GM06990 (cell line): ENCODE results near the gene ZFR.

Source experiments
- DNase-seq: peaks from one replicate; pipeline ENCODE4 v3.0.0-alpha.2; 2011; ENCODE audit not compliant: insufficient read length; ENCODE audit errors: extremely low read depth
- H3K27me3 ChIP-seq: replicated peaks from 2 replicates; pipeline ENCODE4 v1.6.0; 2011; ENCODE audit warnings: low read length; ENCODE audit not compliant: control insufficient read depth, insufficient read depth
- H3K36me3 ChIP-seq: 2 replicates; pipeline ENCODE4 v1.5.1; 2011; ENCODE audit warnings: low read length; ENCODE audit not compliant: control insufficient read depth, insufficient read depth
- H3K4me3 ChIP-seq: replicated peaks from 2 replicates; pipeline ENCODE4 v1.5.1; 2011; ENCODE audit warnings: low read depth, mild to moderate bottlenecking, control low read depth, low read length
- TF ChIP-seq, protein P1 (sequence below): IDR thresholded peaks from 2 replicates; pipeline ENCODE4 v1.5.1; 2011; ENCODE audit warnings: low read length, control low read depth, mild to moderate bottlenecking, inconsistent platforms; ENCODE audit not compliant: insufficient read depth, poor library complexity, severe bottlenecking

Gene ZFR

DNA sequence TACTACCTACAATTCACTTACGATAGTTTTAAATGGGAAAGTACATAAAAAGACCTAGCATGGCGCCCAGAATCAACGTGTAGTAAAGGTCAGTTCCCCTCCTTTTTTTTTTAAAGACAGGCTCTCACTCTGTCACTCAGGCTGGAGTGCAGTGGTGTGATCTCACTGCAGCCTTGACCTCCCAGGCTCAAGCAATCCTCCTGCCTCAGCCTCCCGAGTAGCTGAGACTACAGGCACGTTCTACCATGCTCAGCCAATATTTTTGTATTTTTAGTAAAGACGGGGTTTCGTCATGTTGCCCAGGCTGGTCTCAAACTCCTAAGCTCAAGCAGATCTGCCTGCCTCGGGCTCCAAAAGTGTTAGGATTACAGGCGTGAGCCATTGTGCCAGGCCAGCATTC lies 91.1 kb downstream of the ZFR start:
- H3K4me3 ChIP-seq = no peak overlapping the region
- no peak for DNase-seq
- H3K27me3 ChIP-seq = no peaks in the 10 kb centered on the region
- peaks cover 2% of the 10 kb centered on the region for H3K36me3 ChIP-seq
- TF ChIP-seq, protein P1, sequence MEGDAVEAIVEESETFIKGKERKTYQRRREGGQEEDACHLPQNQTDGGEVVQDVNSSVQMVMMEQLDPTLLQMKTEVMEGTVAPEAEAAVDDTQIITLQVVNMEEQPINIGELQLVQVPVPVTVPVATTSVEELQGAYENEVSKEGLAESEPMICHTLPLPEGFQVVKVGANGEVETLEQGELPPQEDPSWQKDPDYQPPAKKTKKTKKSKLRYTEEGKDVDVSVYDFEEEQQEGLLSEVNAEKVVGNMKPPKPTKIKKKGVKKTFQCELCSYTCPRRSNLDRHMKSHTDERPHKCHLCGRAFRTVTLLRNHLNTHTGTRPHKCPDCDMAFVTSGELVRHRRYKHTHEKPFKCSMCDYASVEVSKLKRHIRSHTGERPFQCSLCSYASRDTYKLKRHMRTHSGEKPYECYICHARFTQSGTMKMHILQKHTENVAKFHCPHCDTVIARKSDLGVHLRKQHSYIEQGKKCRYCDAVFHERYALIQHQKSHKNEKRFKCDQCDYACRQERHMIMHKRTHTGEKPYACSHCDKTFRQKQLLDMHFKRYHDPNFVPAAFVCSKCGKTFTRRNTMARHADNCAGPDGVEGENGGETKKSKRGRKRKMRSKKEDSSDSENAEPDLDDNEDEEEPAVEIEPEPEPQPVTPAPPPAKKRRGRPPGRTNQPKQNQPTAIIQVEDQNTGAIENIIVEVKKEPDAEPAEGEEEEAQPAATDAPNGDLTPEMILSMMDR = no peak

DNA sequence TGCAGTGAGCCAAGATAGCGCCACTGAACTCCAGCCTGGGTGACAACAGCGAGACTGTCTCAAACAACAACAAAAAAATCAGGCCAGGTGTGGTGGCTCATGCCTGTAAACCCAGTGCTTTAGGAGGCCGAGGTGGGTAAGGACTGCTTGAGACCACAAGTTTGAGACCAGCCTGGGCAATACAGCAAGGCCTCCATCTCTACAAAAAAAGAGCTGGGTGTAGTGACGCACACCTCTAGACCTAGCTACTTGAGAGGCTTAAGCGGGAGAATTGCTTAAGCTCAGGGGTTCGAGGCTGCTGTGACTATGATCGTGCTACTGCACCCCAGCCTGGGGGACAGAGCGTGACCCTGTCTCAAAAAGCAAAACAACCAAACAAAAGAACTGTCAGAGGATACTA lies 91.9 kb downstream of the ZFR start:
- H3K36me3 ChIP-seq = peaks cover 2% of the 10 kb centered on the region
- TF ChIP-seq, protein P1 = no peak

GRCh38 chr5:32346869-32347268 lies 97.7 kb downstream of the ZFR start:
- Histone ChIP-seq H3K36me3 (no peaks in the 10 kb centered on the region), H3K27me3 (no peaks in the 10 kb centered on the region), H3K4me3 (no peak overlapping the region)
- TF ChIP-seq, protein P1 = no peak
- DNase-seq = no peak

More for the DNA sequence above, 91.9 kb downstream of the ZFR start:
- no peaks in the 10 kb centered on the region for H3K27me3 ChIP-seq
- H3K4me3 ChIP-seq = no peak overlapping the region
- no peak for DNase-seq

DNA sequence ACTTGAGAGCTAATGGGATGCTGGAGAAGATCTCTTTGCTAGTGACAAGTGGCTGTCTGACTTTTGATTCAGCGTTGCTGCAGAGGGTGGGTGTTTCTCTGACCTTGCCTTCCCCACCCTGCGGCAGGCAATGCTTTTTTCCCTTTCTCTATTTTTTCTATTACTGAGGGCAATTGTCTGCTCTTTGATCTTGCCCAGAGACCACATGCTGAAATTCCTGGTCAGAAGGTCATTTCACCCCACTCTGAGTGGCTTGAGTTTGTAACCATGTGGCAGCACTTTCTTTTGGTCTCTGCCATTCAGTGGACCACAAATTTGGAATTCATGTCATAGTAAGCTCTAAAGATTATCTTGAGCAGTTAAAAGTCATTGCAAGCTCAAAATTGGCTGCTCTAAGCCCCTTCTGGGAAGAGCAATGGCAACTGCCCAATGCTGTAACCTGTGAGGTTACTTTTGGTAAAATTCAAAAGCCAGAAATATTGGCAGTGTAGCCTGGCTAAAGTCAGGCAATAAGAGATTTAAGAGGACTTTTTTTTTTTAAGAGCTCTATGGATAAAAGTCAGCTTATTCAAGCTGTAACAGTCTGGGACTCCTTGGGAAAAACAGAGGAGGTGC lies 101.4 kb downstream of the ZFR start:
- TF ChIP-seq, protein P1 = no peak
- Histone ChIP-seq H3K36me3 (no peaks in the 10 kb centered on the region), H3K27me3 (no peaks in the 10 kb centered on the region), H3K4me3 (no peak overlapping the region)
- DNase-seq = no peak

- Histone ChIP-seq H3K4me3 (no peak overlapping the region), H3K36me3 (no peaks in the 10 kb centered on the region), H3K27me3 (no peaks in the 10 kb centered on the region)
- DNase-seq = no peak
- TF ChIP-seq, protein P1 = no peak
Measured at GRCh38 chr5:32342656-32343055, 101.9 kb downstream of the ZFR start.

- H3K4me3 ChIP-seq = no peak overlapping the region
- no peaks in the 10 kb centered on the region for H3K36me3 ChIP-seq
- TF ChIP-seq, protein P1 = no peak
- no peaks in the 10 kb centered on the region for H3K27me3 ChIP-seq
- DNase-seq = no peak
Measured at GRCh38 chr5:32339878-32340277, 104.7 kb downstream of the ZFR start.
